Natural killer cell (primary cell): ENCODE data around the gene CD86. TPM values are rescaled to one million over a fixed set of nuclear protein-coding genes. Genes with fewer than 3 reads are reported as not detected.

Experiments
- ATAC-seq, 3 donors: fragments of 150-1000 bp in 2 of 3; fragments of 200-7000 bp in 1 of 3; cut with Tn5 transposase; 1 replicate in 1 of 3; 2 replicates in 2 of 3; pipeline ENCODE4 v1.10.0; 2021; ENCODE audit warnings: mild to moderate bottlenecking in 2 of 3, moderate library complexity in 2 of 3
- DNase-seq, 2 donors: peaks; one replicate each; pipeline versions ENCODE4 v3.0.0 to v3.0.0-alpha.2; 2013 to 2021; ENCODE audit warnings: mixed read lengths in 1 of 2
- H3K27ac ChIP-seq: one replicate; pipeline ENCODE4 v1.5.1; 2013; ENCODE audit warnings: mild to moderate bottlenecking, low read length
- H3K27me3 ChIP-seq: one replicate; pipeline ENCODE4 v1.6.1; 2013; ENCODE audit warnings: low read length; ENCODE audit not compliant: control insufficient read depth, insufficient read depth
- H3K36me3 ChIP-seq: one replicate; pipeline ENCODE4 v1.6.1; 2013; ENCODE audit warnings: low read length; ENCODE audit not compliant: control insufficient read depth, insufficient read depth
- H3K4me1 ChIP-seq: one replicate; pipeline ENCODE4 v1.6.1; 2013; ENCODE audit warnings: low read length; ENCODE audit not compliant: control insufficient read depth, insufficient read depth
- H3K4me3 ChIP-seq: one replicate; pipeline ENCODE4 v1.5.1; 2013; ENCODE audit warnings: low read length
- H3K9me3 ChIP-seq: one replicate; pipeline ENCODE4 v1.6.1; 2013; ENCODE audit warnings: low read length; ENCODE audit not compliant: control insufficient read depth, insufficient read depth
- H3K27ac Mint-ChIP-seq, 2 donors: one replicate each; pipeline ENCODE4 v1.8.0; 2022; ENCODE audit warnings: mild to moderate bottlenecking in 2 of 2, mixed read lengths in 2 of 2, moderate library complexity in 1 of 2
- H3K27me3 Mint-ChIP-seq, 2 donors: one replicate each; pipeline ENCODE4 v1.8.0; 2022; ENCODE audit warnings: low read depth in 2 of 2, mixed read lengths in 2 of 2
- H3K36me3 Mint-ChIP-seq: one replicate; pipeline ENCODE4 v1.8.0; 2022; ENCODE audit warnings: mixed read lengths
- H3K4me1 Mint-ChIP-seq, 2 donors: one replicate each; pipeline ENCODE4 v1.8.0; 2022; ENCODE audit warnings: mixed read lengths in 2 of 2
- H3K4me3 Mint-ChIP-seq: one replicate; pipeline ENCODE4 v1.8.0; 2022; ENCODE audit warnings: mild to moderate bottlenecking, moderate library complexity, mixed read lengths
- H3K9me3 Mint-ChIP-seq, 2 donors: one replicate each; pipeline ENCODE4 v1.8.0; 2022; ENCODE audit warnings: mixed read lengths in 2 of 2
- WGBS: methylation state at CpG from one replicate; pipeline ENCODE4 v1.1.7; 2013; ENCODE audit warnings: missing lambda C conversion rate; ENCODE audit not compliant: insufficient coverage; 5-methylcytosine and 5-hydroxymethylcytosine counted together
- intact Hi-C: fragments of 100-400 bp; cut with micrococcal nuclease; formaldehyde crosslinking; loops from one replicate; pipeline ENCODE4 v1.14.2; 2022
- total RNA-seq, 4 donors: library from RNA; stranded (reverse); fragments of 120-200 nt in 1 of 4; gene quantifications; one replicate each; pipeline versions ENCODE4 v1.2.3 to v1.2.4, GENCODE V29; 2013 to 2022
- TF ChIP-seq, protein P1 (sequence below): fragments of 200-600 bp; IDR thresholded peaks from one replicate; pipeline ENCODE4 v1.8.0; 2022; ENCODE audit warnings: antibody characterized with exemption

The CD86 gene
- total RNA-seq, 3 donors from 2014 or later (not counting 1 experiment from before 2014, with no cell fraction given) = 2.1 to 6.9 (median 4.7) TPM

DNA sequence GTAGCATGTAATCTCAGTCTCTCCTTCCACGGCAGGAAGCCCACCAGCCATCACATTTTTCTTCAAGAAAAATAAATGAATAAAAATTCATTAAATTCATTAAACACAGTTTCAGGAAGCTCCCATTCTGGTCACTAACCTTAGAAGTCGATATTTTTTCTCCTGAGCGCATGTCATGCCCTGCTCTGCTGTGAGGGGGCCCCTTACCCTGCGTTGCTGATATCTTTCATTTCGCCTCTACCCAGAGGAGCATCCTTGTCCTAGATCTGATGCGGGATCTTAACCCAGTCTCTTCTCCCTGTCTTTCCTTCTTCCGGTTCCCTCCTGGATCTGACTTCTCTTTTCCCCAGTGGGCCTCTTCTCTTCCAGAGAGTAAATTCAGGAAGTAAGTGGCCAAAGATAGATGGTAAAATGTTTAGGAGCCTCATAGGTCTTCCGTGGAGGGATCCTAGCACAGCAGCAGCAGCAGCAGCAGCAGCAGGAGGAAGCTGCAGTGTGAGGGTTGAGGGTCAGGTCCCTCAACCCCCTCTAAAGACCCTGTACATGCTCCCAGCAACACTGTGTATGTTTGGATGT is 31.7 kb upstream of the CD86 start:
- no peak overlapping the region for H3K27ac ChIP-seq
- Mint-ChIP-seq H3K4me1 (peaks cover 0 to 5% of the 10 kb centered on the region in 2 donors), H3K27ac (no peak overlapping the region), H3K27me3 (peaks cover 19 to 29% of the 10 kb centered on the region in 2 donors), H3K9me3 (no peaks in the 10 kb centered on the region), H3K4me3 (no peak overlapping the region), H3K36me3 (no peaks in the 10 kb centered on the region)
- H3K4me3 ChIP-seq = no peak overlapping the region
- TF ChIP-seq, protein P1, sequence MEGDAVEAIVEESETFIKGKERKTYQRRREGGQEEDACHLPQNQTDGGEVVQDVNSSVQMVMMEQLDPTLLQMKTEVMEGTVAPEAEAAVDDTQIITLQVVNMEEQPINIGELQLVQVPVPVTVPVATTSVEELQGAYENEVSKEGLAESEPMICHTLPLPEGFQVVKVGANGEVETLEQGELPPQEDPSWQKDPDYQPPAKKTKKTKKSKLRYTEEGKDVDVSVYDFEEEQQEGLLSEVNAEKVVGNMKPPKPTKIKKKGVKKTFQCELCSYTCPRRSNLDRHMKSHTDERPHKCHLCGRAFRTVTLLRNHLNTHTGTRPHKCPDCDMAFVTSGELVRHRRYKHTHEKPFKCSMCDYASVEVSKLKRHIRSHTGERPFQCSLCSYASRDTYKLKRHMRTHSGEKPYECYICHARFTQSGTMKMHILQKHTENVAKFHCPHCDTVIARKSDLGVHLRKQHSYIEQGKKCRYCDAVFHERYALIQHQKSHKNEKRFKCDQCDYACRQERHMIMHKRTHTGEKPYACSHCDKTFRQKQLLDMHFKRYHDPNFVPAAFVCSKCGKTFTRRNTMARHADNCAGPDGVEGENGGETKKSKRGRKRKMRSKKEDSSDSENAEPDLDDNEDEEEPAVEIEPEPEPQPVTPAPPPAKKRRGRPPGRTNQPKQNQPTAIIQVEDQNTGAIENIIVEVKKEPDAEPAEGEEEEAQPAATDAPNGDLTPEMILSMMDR = no peak
- ATAC-seq (no peak), DNase-seq (no peak)
- intact Hi-C loops = no loop called here
- H3K4me1 ChIP-seq = peaks cover 3% of the 10 kb centered on the region
- H3K9me3 ChIP-seq = no peaks in the 10 kb centered on the region
- peaks cover 2% of the 10 kb centered on the region for H3K27me3 ChIP-seq
- 70% methylated on average over 8 of the region's 8 CpGs for WGBS
- H3K36me3 ChIP-seq = no peaks in the 10 kb centered on the region

DNA sequence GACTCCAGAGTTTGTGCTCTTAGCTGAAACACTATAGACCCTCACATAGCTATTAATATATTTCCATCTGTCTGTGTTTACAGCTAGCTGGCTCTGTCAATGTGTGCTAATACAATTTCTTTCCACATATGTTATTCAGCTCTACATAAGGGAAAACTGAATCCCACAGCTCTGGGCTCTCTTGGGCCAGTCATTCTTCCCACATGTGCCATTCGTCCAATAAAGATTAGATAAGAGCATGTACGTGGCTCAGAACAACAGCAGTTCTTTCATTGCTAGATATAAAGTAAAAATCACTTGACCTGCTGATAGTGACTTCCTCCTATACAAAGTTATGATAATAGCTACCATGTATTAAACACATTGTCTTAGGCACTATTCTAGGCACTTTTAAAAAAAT is 30.4 kb upstream of the CD86 start:
- H3K4me1 ChIP-seq = peaks cover 3% of the 10 kb centered on the region
- H3K4me1 Mint-ChIP-seq = peaks cover 0 to 5% of the 10 kb centered on the region in 2 donors
- H3K4me3 Mint-ChIP-seq = no peak overlapping the region
- DNase-seq (no peak), ATAC-seq (no peak)
- peaks cover 2% of the 10 kb centered on the region for H3K27me3 ChIP-seq
- WGBS = 85% methylated on average over 2 of the region's 2 CpGs
- no peaks in the 10 kb centered on the region for H3K9me3 Mint-ChIP-seq
- intact Hi-C loops = no loop called here
- no peak overlapping the region for H3K27ac ChIP-seq
- H3K4me3 ChIP-seq = no peak overlapping the region
- H3K36me3 ChIP-seq = no peaks in the 10 kb centered on the region
- H3K27ac Mint-ChIP-seq = no peak overlapping the region
- TF ChIP-seq, protein P1 = no peak
- H3K27me3 Mint-ChIP-seq = peaks cover 19 to 29% of the 10 kb centered on the region in 2 donors
- H3K36me3 Mint-ChIP-seq = no peaks in the 10 kb centered on the region
- no peaks in the 10 kb centered on the region for H3K9me3 ChIP-seq

DNA sequence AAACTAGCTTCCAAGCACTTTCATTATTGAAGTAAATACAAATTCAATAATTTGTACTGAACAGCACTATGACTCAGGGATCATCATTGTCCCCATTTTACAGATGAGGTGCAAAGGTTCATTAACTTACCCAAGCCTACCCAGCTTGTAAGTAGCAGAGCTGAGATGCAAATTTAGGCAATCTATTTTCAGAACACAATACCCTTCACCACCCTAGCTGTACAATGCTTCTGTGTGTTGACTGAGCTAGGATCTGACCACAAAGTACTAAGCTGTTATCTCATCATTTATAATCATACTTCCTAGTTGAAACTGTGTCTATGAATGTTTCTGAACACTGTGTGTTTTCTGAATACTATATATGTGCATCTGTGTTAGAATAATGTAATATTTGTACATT is 29.9 kb upstream of the CD86 start:
- no peaks in the 10 kb centered on the region for H3K9me3 Mint-ChIP-seq
- no peak overlapping the region for H3K4me3 ChIP-seq
- no peak overlapping the region for H3K27ac Mint-ChIP-seq
- DNase-seq (no peak), ATAC-seq (no peak)
- peaks cover 3% of the 10 kb centered on the region for H3K4me1 ChIP-seq
- H3K36me3 Mint-ChIP-seq = no peaks in the 10 kb centered on the region
- peaks cover 2% of the 10 kb centered on the region for H3K27me3 ChIP-seq
- no peak overlapping the region for H3K4me3 Mint-ChIP-seq
- intact Hi-C loops = no loop called here
- peaks cover under 1 to 7% of the 10 kb centered on the region in 2 donors for H3K4me1 Mint-ChIP-seq
- no peaks in the 10 kb centered on the region for H3K36me3 ChIP-seq
- TF ChIP-seq, protein P1 = no peak
- H3K27ac ChIP-seq = no peak overlapping the region
- H3K9me3 ChIP-seq = no peaks in the 10 kb centered on the region
- H3K27me3 Mint-ChIP-seq = peaks cover 18 to 26% of the 10 kb centered on the region in 2 donors
